Activated CD8-positive, alpha-beta memory T cell treated with anti-CD3 and anti-CD28 coated beads, Interleukin-2, amount 50 U/mL, for 24 hours (primary cell): ENCODE measurements around the gene MTHFD2L.

Experiments
- DNase-seq: peaks from one replicate; pipeline ENCODE4 v3.0.0-alpha.2; 2020; ENCODE audit errors: extremely low read depth

Gene MTHFD2L

DNA sequence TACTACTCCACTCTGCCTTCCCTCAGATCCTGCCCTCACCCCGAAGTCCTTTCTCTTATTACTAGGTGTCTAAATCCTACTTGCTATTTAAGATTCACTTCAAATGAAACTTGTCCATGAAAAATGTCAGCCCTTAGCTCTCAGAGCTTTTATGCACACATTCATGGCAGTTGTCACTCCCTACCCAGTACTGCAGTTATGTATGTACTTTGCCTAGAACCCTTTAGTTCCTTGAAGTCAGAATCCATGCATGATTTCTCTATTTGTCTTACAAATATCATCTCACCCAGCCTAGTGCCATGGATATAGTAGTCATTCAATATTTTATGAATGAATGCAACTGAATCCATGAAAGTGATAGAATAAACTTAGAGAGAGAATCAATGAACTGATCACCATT, 147.1 kb downstream of the MTHFD2L start:
- no peak for DNase-seq

DNA sequence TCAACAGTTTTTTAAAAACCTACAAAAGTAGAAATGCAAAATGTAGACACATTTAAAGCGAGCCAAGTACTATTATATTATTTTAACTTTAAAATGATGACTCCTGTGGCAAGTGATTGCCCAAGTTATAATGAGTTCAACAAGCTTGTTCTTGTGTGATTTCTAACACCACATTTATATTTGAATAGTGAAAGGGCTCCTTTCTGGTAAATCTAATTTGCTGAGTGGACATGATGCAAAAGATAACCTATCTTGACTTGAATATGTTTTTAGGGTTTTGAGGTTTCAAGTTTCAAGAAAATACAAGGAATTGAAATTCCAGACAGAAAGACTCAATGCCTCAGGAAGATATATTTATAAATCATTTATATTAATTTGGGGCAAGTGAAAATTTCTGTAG, 149.3 kb downstream of the MTHFD2L start:
- no peak for DNase-seq

DNA sequence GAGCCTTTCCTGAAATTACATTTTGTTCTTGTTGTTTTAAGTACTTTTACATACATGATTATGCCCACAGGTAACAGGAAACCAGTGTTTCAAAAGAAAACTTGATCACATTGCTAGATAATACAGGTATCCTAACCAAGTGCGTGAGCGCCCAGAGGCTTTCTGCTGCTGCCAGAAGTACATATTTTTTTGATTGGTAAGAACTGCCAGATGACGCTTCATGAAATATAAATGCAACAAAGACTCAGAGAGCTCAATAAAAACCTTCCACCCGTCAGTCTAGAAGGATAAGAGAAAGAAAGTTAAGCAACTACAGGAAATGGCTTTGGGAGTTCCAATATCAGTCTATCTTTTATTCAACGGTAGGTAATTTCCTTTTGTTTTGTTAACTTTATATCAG, 150.3 kb downstream of the MTHFD2L start, which contains the start of gene EPGN:
TSS of gene EPGN (plus strand) at position 256 of the 400 bp plus-strand sequence. CDS start at position 320, 64 bp downstream.
- no peak for DNase-seq

DNA sequence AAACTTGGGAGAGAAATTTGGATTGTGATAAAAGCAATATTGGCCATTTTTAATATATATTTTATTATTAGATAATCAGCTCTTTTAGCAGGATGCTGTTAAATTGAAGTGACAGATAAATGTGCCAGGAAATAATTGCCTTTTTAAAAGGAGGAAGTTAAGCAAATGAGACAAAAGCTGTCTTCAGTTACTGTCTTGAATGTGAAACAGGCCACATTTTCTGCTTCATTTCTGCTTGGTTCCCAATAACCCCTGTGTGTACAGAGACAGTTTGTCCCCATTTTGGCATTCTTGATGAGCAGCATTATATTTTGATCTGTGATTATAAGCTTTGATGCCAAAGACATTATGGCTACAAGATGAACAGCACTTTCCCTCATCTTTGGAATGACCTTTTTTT, 151.3 kb downstream of the MTHFD2L start:
- DNase-seq: no peak

DNA sequence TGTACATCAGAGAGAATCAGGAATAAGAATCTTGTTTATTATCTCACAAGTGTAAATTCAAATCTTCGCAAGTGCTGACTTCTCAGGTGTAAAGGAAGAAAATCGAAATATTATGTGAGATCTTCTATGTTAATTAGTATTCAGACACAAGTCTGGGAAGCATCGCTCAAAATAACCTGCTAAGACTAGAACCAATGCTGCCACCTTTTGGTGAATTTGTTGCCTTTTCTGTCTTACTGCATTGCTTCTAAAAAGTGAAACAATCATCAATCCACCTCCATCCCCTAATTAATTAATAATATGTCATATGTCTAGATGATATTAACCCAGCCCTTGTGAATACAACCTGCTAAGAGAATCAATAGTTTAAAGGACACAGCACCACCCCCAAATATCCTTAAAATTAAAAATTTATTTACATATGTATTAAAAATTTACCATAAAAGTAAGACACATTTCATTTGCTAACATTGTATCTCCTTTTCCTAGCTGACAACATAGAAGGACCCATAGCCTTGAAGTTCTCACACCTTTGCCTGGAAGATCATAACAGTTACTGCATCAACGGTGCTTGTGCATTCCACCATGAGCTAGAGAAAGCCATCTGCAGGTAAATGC, 153.9 kb downstream of the MTHFD2L start:
- DNase-seq: no peak

- no peak for DNase-seq
Measured at GRCh38 chr4:74314329-74314728, 156.4 kb downstream of the MTHFD2L start.

GRCh38 chr4:74314944-74315343, 157.0 kb downstream of the MTHFD2L start:
- no peak for DNase-seq

DNA sequence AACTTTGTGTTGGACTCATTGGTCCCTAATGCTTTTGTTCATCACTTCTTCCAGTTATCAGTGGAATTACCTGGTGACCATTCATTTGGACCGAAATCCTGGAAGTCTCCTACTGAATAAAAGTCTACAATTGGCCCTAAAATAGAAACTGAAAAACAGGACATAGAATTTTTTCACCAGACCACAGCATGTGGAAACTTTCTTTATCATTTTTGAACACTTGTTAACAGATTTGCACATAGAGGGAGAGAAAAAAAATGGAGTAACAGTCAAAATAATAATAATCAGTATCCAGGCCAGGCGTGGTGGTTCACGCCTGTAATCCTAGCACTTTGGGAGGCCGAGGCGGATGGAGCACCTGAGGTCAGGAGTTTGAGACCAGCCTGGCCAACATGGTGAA, 157.5 kb downstream of the MTHFD2L start:
- no peak for DNase-seq

GRCh38 chr4:74316397-74316796, 158.5 kb downstream of the MTHFD2L start:
- DNase-seq: no peak

GRCh38 chr4:74317616-74318246, 159.8 kb downstream of the MTHFD2L start:
- no peak for DNase-seq

DNA sequence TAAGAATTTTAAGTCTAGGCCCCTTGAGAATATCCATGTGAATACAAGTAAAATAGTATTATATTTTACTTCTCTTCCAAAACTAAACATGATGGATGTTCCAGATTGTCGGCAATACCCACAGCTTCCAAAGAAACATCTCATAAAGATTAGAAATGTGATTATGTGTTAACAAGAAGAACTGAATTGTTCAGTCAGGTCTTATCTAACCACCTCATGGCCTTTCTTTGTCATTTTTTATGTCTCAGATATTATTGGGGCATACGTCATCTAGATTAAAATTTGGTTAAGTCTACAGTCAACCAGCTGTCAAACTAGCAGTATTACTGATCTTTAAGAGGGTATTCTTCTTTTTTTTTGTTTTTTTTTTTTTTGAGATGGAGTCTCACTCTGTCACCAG, 160.4 kb downstream of the MTHFD2L start:
- DNase-seq: no peak

DNA sequence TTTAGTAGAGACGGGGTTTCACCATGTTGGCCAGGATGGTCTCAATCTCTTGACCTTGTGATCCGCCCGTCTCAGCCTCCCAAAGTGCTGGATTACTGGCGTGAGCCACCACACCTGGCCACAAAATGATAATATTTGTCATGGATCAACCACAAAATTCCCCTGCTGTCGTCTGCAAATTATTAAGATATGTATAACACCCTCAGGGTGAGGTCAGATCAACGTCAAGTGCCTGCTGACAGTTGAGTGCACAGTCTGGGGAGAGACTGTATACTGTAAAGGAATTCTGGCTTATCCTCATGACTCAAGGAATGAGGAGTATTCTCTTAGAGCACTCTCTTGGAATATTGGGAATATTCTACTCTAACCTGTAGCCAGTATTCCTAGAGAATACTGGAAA, 161.6 kb downstream of the MTHFD2L start:
- no peak for DNase-seq

DNA sequence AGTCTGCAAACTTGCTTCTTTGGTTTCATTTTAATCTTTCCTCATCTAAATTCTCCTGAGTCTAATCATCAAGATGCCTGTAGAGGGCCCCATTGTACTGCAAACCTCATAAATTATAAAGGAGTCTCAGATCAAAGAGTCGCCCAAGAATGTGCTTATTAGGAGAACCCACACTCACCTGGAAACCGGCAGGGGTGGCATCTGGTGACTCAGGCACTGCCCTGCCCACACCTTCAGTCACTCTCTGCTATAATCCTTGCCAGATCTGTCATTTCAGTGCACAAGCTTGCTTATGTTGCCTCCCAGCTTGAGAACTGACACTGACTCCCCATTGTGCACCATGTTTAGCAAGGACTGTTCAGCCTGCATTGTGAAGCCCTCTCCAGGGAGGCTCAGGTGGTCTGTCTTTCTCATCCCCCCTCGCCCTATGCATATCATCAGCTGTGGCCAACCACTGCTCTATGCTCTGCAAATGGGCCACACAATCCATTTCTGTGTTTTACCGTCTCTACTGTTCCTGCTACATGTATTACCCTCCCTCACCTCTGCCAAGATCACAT, 162.7 kb downstream of the MTHFD2L start:
- no peak for DNase-seq

- no peak for DNase-seq
Measured at GRCh38 chr4:74322301-74322700, 164.4 kb downstream of the MTHFD2L start.

- no peak for DNase-seq
Measured at GRCh38 chr4:74323663-74324062, 165.7 kb downstream of the MTHFD2L start.

DNA sequence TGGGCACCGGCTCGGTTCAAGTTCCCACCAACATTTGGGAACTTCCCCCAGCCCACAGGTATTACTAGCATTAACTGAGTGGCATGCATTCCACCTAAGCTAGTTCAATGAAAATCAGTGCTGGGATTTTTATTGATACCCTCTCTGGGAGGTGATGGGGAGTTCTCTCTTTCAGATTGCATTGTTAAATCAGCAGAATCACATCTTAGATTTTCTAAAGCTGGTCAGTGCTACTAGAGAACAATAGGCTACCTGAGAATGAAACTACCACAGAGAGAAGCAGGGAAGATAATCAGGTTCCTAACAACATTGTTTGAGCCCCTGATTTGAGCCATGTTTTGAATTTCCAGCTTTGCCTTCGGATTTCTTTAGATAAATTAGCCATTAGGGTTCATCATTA, 166.3 kb downstream of the MTHFD2L start:
- no peak for DNase-seq

- DNase-seq: no peak
Measured at GRCh38 chr4:74325886-74326285, 168.0 kb downstream of the MTHFD2L start.

- DNase-seq: no peak
Measured at GRCh38 chr4:74327762-74328161, 169.8 kb downstream of the MTHFD2L start.

GRCh38 chr4:74328501-74328900, 170.6 kb downstream of the MTHFD2L start:
- no peak for DNase-seq

GRCh38 chr4:74329307-74329706, 171.4 kb downstream of the MTHFD2L start:
- no peak for DNase-seq

DNA sequence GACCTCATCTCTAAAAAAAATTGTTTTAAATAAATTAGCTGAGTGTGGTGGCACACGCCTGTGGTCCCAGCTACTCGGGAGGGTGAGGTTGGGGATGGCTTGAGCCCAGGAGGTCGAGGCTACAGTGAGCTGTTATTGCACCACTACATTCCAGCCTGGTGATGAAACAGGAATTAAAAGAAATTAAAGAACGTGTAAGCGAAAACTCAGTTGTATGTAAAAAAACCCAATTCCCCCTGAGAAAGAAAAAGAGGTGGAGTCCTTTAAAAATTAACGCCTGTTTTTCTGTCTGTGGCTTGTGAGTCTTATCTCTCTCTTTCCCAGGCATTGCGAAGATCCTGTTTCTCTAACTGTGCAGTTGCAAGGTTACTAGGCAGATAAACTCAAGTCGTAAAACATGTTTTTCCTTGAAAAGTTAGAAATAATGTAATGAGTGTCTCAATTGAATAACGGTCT, 172.4 kb downstream of the MTHFD2L start:
- DNase-seq: no peak

DNA sequence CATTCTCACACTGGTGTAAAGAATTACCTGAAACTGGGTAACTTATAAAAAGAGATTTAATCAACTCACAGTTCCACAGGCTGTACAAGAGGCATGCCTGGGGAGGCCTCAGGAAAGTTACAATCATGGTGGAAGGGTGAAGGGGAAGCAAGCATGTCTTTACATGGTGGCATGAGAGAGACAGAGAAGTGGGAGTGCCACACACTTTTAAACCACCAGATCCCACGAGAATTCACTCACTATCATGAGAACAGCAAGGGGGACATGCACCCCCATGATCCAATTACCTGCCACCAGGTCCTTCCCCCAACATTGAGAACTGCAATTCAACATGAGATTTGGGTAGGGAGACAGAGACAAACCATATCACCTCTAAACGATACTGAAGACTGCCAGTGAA, 173.3 kb downstream of the MTHFD2L start:
- no peak for DNase-seq

DNA sequence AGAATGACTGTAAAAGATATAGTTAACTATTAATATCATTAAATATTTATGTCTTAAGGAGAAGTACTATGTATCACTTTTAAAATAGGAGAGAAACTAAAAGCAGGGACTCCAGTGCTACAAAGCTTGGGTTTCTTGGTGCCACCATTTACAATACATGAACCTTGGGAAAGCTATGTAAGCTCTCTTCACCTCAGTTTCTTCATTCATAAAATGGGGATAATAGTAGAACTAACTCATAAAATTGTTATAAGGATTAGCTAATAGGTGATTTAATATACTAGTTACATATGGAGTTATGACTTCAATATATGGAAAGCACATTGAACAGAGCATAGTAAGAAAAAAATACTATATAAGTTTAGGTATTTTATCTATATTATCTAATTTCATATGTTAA, 174.0 kb downstream of the MTHFD2L start:
- DNase-seq: no peak
